ENCODE results near the gene CNOT6L.

The CNOT6L gene

DNA sequence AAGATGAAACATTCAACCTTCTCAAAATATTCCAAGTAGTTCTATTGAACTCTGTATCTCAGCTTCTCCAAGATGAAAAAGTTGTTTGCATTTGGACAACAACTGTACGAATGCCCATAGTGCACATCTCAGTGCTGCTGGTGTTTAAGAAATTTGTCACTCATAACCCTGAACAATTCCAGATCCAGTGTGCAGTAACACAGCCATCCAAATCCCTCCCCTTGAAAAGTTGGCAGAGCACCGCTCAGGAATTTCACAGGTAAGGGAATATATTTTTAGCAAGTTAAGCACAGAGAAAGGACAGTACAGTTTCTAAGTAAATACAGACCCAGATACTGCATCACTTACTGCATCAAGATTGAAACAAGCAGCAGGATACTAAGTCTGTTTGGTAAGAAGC lies 104.7 kb downstream of the CNOT6L start:
- no peak for DNase-seq (ENCODE audit: extremely low read depth, insufficient read length)
- H3K27me3 ChIP-seq (replicated peaks; ENCODE audit: control insufficient read depth, insufficient read depth, low read length), result no peaks in the 10 kb centered on the region
- no peak overlapping the region for H3K4me3 ChIP-seq (replicated peaks; ENCODE audit: low read depth, low read length)
- TF ChIP-seq, protein P1, sequence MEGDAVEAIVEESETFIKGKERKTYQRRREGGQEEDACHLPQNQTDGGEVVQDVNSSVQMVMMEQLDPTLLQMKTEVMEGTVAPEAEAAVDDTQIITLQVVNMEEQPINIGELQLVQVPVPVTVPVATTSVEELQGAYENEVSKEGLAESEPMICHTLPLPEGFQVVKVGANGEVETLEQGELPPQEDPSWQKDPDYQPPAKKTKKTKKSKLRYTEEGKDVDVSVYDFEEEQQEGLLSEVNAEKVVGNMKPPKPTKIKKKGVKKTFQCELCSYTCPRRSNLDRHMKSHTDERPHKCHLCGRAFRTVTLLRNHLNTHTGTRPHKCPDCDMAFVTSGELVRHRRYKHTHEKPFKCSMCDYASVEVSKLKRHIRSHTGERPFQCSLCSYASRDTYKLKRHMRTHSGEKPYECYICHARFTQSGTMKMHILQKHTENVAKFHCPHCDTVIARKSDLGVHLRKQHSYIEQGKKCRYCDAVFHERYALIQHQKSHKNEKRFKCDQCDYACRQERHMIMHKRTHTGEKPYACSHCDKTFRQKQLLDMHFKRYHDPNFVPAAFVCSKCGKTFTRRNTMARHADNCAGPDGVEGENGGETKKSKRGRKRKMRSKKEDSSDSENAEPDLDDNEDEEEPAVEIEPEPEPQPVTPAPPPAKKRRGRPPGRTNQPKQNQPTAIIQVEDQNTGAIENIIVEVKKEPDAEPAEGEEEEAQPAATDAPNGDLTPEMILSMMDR (IDR thresholded peaks at IDR 0.05; ENCODE audit: insufficient read depth, low read length, poor library complexity, severe bottlenecking), result no peak
- no peaks in the 10 kb centered on the region for H3K36me3 ChIP-seq (ENCODE audit: control insufficient read depth, insufficient read depth, low read length)

DNA sequence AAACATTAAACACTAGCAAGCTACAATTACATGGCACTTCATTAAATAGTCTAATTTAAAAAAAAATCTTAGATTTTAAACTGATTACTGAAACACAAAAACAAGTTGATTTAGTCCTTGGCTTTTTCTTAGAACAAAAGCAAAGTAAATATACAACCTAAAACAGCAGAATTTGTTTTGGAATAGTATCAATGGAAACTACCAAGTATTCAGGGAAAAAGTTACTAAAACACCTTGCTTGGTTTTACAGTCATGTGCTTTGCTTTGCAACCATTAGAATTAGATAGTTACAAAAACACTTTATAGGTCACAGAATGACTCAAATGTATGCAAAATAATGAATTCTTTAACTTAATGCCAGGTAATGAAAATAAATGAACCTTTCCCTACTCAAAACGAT lies 105.3 kb downstream of the CNOT6L start:
- Histone ChIP-seq H3K4me3 (replicated peaks; ENCODE audit: low read depth, low read length) (no peak overlapping the region), H3K27me3 (replicated peaks; ENCODE audit: control insufficient read depth, insufficient read depth, low read length) (no peaks in the 10 kb centered on the region), H3K36me3 (ENCODE audit: control insufficient read depth, insufficient read depth, low read length) (no peaks in the 10 kb centered on the region)
- no peak for DNase-seq (ENCODE audit: extremely low read depth, insufficient read length)
- TF ChIP-seq, protein P1 (IDR thresholded peaks at IDR 0.05; ENCODE audit: insufficient read depth, low read length, poor library complexity, severe bottlenecking), result no peak

- TF ChIP-seq, protein P1 (IDR thresholded peaks at IDR 0.05; ENCODE audit: insufficient read depth, low read length, poor library complexity, severe bottlenecking), result no peak
- H3K4me3 ChIP-seq (replicated peaks; ENCODE audit: low read depth, low read length), result no peak overlapping the region
- no peak for DNase-seq (ENCODE audit: extremely low read depth, insufficient read length)
- no peaks in the 10 kb centered on the region for H3K36me3 ChIP-seq (ENCODE audit: control insufficient read depth, insufficient read depth, low read length)
- no peaks in the 10 kb centered on the region for H3K27me3 ChIP-seq (replicated peaks; ENCODE audit: control insufficient read depth, insufficient read depth, low read length)
Measured at GRCh38 chr4:77712675-77713074, 106.5 kb downstream of the CNOT6L start.

GRCh38 chr4:77711469-77711868 lies 107.7 kb downstream of the CNOT6L start:
- no peak overlapping the region for H3K4me3 ChIP-seq (replicated peaks; ENCODE audit: low read depth, low read length)
- H3K36me3 ChIP-seq (ENCODE audit: control insufficient read depth, insufficient read depth, low read length), result no peaks in the 10 kb centered on the region
- TF ChIP-seq, protein P1 (IDR thresholded peaks at IDR 0.05; ENCODE audit: insufficient read depth, low read length, poor library complexity, severe bottlenecking), result no peak
- H3K27me3 ChIP-seq (replicated peaks; ENCODE audit: control insufficient read depth, insufficient read depth, low read length), result no peaks in the 10 kb centered on the region
- DNase-seq (ENCODE audit: extremely low read depth, insufficient read length), result no peak

DNA sequence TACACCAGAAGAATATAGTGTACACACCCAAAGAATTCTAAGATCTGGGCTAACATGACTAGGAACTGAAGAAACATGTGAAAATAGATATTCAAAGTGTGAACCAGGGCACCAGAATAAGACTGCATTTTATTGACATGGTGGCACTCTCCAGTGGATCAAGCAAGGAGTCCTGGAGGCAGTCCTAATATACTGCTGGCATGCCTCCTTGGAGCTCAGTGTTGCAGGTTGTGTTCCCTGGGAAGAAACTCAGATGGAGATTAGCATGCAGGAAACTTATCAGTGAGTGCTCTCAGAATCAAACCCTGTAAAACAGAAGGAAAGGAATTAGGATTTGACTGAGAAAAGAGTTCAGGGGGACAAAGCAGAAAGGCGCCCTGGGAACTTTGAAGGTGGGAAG lies 108.5 kb downstream of the CNOT6L start:
- TF ChIP-seq, protein P1 (IDR thresholded peaks at IDR 0.05; ENCODE audit: insufficient read depth, low read length, poor library complexity, severe bottlenecking), result no peak
- H3K4me3 ChIP-seq (replicated peaks; ENCODE audit: low read depth, low read length), result no peak overlapping the region
- no peaks in the 10 kb centered on the region for H3K36me3 ChIP-seq (ENCODE audit: control insufficient read depth, insufficient read depth, low read length)
- no peaks in the 10 kb centered on the region for H3K27me3 ChIP-seq (replicated peaks; ENCODE audit: control insufficient read depth, insufficient read depth, low read length)
- DNase-seq (ENCODE audit: extremely low read depth, insufficient read length), result no peak

DNA sequence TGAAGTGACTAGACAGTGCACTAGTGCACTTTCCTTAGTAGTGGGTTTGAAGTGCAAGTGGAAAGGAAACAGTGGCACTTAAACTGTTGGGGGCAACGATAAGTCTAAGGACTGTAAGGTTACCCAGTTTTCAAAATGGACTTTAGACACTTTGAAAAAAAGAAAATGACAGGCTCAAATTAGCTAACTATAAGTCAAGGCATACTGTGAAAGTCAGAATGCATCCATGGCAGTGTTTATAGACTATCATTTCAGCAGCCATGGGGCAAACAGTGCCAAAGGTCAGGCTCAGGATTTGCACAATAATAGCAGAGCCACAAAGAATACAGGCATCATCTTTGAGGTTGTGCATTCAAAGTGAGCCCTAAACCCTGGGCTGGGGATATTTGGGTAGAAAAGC lies 109.1 kb downstream of the CNOT6L start:
- Histone ChIP-seq H3K4me3 (replicated peaks; ENCODE audit: low read depth, low read length) (no peak overlapping the region), H3K36me3 (ENCODE audit: control insufficient read depth, insufficient read depth, low read length) (no peaks in the 10 kb centered on the region), H3K27me3 (replicated peaks; ENCODE audit: control insufficient read depth, insufficient read depth, low read length) (no peaks in the 10 kb centered on the region)
- DNase-seq (ENCODE audit: extremely low read depth, insufficient read length), result no peak
- TF ChIP-seq, protein P1 (IDR thresholded peaks at IDR 0.05; ENCODE audit: insufficient read depth, low read length, poor library complexity, severe bottlenecking), result no peak

Measured in GM06990 (cell line).